ENCODE results near the gene LARGE1. TPM values are rescaled to one million over a fixed set of nuclear protein-coding genes. Genes with fewer than 3 reads are reported as not detected.

LARGE1 gene
- total and polyA plus RNA-seq, 11 donors, result 31.2 to 211 (median 129) TPM

DNA sequence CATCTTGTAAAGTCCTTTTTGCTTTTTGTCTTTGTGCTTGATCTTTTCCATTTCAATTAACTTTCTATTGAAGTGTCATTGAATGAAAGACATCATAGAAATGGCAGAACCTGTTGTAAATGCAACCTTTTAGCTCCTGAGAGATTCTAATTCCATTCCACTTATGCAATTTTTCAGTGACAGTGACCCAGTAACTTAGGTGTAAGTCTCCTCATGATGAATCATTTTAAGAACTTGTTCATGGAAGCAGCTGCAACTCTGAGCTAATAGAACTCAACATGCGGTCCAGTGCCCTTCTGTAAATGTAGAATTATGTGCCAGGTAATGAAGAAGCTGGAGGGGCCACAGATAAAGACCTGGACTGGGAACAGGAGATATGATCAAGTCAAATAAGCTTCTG lies 463.8 kb downstream of the LARGE1 start:
- H3K4me3 ChIP-seq, result no peak overlapping the region
- H3K27ac ChIP-seq, result no peak overlapping the region
- no peaks in the 10 kb centered on the region for H3K36me3 ChIP-seq
- 92 to 98% (median 96%) methylated on average over 1 of the region's 1 CpG for WGBS, 4 donors
- no peaks in the 10 kb centered on the region for H3K27me3 ChIP-seq
- H3K4me1 ChIP-seq, result peaks cover 0 to 28% (median 2%) of the 10 kb centered on the region in 12 donors
- intact Hi-C loops (cut with DNase I), result no loop called here
- TF ChIP-seq POLR2A (IDR thresholded peaks at IDR 0.05), result no peak
- TF ChIP-seq, protein P1, sequence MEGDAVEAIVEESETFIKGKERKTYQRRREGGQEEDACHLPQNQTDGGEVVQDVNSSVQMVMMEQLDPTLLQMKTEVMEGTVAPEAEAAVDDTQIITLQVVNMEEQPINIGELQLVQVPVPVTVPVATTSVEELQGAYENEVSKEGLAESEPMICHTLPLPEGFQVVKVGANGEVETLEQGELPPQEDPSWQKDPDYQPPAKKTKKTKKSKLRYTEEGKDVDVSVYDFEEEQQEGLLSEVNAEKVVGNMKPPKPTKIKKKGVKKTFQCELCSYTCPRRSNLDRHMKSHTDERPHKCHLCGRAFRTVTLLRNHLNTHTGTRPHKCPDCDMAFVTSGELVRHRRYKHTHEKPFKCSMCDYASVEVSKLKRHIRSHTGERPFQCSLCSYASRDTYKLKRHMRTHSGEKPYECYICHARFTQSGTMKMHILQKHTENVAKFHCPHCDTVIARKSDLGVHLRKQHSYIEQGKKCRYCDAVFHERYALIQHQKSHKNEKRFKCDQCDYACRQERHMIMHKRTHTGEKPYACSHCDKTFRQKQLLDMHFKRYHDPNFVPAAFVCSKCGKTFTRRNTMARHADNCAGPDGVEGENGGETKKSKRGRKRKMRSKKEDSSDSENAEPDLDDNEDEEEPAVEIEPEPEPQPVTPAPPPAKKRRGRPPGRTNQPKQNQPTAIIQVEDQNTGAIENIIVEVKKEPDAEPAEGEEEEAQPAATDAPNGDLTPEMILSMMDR (IDR thresholded peaks at IDR 0.05), result no peak
- DNase-seq (no peak), ATAC-seq (no peak)
- peaks cover 0 to 1% (median 0%) of the 10 kb centered on the region in 12 donors for H3K9me3 ChIP-seq

DNA sequence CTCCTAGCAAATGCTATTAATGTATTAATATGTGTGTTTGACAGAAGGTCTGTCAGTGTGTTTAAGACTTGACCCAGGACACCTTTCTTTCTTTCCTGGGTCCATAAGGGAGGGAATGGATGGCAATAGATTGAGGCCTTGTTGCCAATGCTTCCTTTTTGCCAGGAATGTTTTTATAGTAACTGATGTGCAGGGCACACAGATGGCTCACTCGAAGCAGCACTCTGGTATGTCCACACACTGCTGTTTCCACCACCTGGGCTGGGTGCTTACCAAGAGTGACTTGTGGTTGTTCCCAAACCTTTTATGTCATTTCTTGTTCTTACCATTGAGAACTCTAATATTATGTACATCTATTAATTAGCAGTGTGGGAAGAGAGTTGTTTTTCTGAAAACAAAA lies 465.2 kb downstream of the LARGE1 start:
- ATAC-seq (no peak), DNase-seq (no peak)
- no peak for TF ChIP-seq POLR2A (IDR thresholded peaks at IDR 0.05)
- TF ChIP-seq, protein P1 (IDR thresholded peaks at IDR 0.05), result no peak
- Histone ChIP-seq H3K27me3 (no peaks in the 10 kb centered on the region), H3K4me3 (no peak overlapping the region), H3K4me1 (peaks cover 0 to 26% (median 2%) of the 10 kb centered on the region in 12 donors), H3K36me3 (no peaks in the 10 kb centered on the region), H3K9me3 (no peaks in the 10 kb centered on the region), H3K27ac (no peak overlapping the region)
- WGBS, 4 donors, result 25 to 62% (median 48%) methylated on average over 1 of the region's 1 CpG
- intact Hi-C loops (cut with DNase I), result no loop called here

DNA sequence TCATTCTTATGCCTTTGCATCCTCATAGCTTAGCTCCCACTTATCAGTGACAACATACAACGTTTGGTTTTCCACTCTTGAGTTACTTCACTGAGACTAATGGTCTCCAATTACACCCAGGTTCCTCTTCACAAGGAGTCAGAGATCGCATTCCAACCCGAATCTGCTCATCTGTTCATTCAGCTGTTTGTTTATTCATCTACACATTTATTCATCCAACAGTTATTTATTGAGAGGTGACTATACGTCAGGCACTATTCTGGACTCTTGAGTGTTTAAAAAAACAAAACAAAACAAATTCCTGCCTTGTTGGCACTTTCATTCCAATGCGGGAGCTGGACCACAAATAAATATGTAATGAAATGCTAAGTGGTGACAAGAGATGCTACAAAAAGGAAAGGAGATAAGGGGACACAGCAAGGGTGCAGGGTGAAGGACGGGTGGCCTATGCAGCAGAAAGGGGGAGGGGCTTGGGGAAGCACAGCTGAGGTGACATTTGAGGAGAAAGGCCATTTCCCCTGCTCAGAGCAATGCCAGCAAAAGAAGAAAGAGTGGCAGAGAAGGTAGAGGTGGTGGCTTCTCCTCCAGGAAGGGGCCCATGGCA lies 468.3 kb downstream of the LARGE1 start:
- no peaks in the 10 kb centered on the region for H3K27me3 ChIP-seq
- no peaks in the 10 kb centered on the region for H3K9me3 ChIP-seq
- no peak overlapping the region for H3K4me3 ChIP-seq
- no peaks in the 10 kb centered on the region for H3K36me3 ChIP-seq
- WGBS, 4 donors, result 52 to 55% (median 54%) methylated on average over 6 of the region's 6 CpGs
- no peak for DNase-seq
- peak in 3 of 4 donors; percentile 41 to 66 (median 47) for ATAC-seq
- TF ChIP-seq, protein P1 (IDR thresholded peaks at IDR 0.05), result no peak
- no peak for TF ChIP-seq POLR2A (IDR thresholded peaks at IDR 0.05)
- H3K4me1 ChIP-seq, result peaks cover 0 to 24% (median 1%) of the 10 kb centered on the region in 12 donors
- intact Hi-C loops (cut with DNase I), result no loop called here
- no peak overlapping the region for H3K27ac ChIP-seq

DNA sequence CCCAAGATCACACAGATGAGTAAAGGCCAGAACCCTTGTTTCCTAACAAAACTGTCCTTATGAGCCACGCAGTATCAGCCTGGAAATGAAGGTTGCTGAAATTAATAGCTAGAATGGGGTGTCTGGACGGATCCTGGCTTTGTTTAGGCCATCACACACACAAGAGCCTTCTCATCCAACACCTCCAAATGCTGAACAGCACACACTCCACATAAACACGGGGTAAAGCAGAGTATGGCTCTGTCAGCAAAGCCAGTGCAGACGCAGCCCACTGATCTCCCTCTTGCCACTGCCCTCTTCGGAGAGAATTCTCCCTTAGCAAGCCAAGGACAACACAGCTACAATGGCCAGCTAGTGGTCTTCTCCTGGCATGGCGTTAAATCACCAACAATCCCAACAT lies 469.5 kb downstream of the LARGE1 start:
- intact Hi-C loops (cut with DNase I), result no loop called here

More for the DNA sequence above, 469.5 kb downstream of the LARGE1 start:
- TF ChIP-seq, protein P1 (IDR thresholded peaks at IDR 0.05), result no peak
- TF ChIP-seq POLR2A (IDR thresholded peaks at IDR 0.05), result no peak
- no peaks in the 10 kb centered on the region for H3K36me3 ChIP-seq
- no peaks in the 10 kb centered on the region for H3K27me3 ChIP-seq
- no peaks in the 10 kb centered on the region for H3K9me3 ChIP-seq
- 57 to 69% (median 59%) methylated on average over 6 of the region's 6 CpGs for WGBS, 4 donors
- H3K4me3 ChIP-seq, result no peak overlapping the region
- H3K4me1 ChIP-seq, result peaks cover 0 to 24% (median 1%) of the 10 kb centered on the region in 12 donors
- DNase-seq (no peak), ATAC-seq (peak in 2 of 4 donors; percentile 18 to 38)
- no peak overlapping the region for H3K27ac ChIP-seq
